Hypothalamus (tissue), 51 donors: ENCODE results near the gene DNAJC21.

Source experiments
- DNase-seq, 51 donors: peaks; one replicate each; lab custom pipeline; 2025; lab: John Stamatoyannopoulos, UW

DNAJC21 gene

GRCh38 chr5:34976347-34976746 lies 47.0 kb downstream of the DNAJC21 start:
- DNase-seq = no peak

- no peak for DNase-seq
These were observed 48.7 kb downstream of the DNAJC21 start for GRCh38 chr5:34977934-34978613.

- no peak for DNase-seq
These were observed 49.3 kb downstream of the DNAJC21 start for GRCh38 chr5:34978681-34979080.

- no peak for DNase-seq
These were observed 53.5 kb downstream of the DNAJC21 start for GRCh38 chr5:34982823-34983222.

- DNase-seq = no peak
These were observed 57.6 kb downstream of the DNAJC21 start for GRCh38 chr5:34986965-34987364.

GRCh38 chr5:34991486-34992238 lies 62.3 kb downstream of the DNAJC21 start:
- DNase-seq = no peak

GRCh38 chr5:34993951-34994350 lies 64.6 kb downstream of the DNAJC21 start:
- DNase-seq = no peak

GRCh38 chr5:34996261-34996660 lies 66.9 kb downstream of the DNAJC21 start:
- no peak for DNase-seq

- peak in 1 of 51 donors; percentile 23 for DNase-seq
These were observed 68.9 kb downstream of the DNAJC21 start for GRCh38 chr5:34998058-34998789.

- DNase-seq = no peak
These were observed 72.5 kb downstream of the DNAJC21 start for GRCh38 chr5:35001842-35002241.

GRCh38 chr5:35002459-35002858 lies 73.1 kb downstream of the DNAJC21 start:
- DNase-seq = no peak

- peak in 35 of 51 donors; percentile 1 to 60 (median 13) for DNase-seq
These were observed 73.9 kb downstream of the DNAJC21 start for GRCh38 chr5:35003018-35003957.

- DNase-seq = no peak
These were observed 74.8 kb downstream of the DNAJC21 start for GRCh38 chr5:35004200-35004599.

GRCh38 chr5:35004771-35005170 lies 75.4 kb downstream of the DNAJC21 start:
- DNase-seq = no peak
